Measurements from ENCODE around the gene CALM3. TPM values are rescaled to one million over a fixed set of nuclear protein-coding genes. Genes with fewer than 3 reads are reported as not detected.

CALM3 gene
- total RNA-seq, 1 donor from 2014 or later, result 373 TPM

DNA sequence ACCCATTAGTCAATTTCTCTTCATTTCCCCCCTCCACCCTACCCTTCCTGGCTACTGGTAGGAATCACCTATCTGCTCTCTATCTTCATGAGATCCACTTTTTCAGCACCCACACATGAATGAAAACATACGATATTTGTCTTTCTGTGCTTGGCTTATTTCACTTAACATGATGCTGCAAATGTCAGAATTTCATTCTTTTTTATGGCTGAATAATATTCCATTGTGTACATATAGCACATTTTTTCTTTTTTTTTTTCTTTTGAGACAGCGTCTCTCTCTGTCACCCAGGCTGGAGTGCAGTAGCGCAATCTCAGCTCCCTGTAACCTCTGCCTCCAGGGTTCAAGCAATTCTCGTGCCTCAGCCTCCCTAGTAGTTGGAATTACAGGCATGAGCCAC lies 9.9 kb upstream of the CALM3 start:
- Mint-ChIP-seq H3K27me3 (ENCODE audit: insufficient read depth, low read depth) (peaks cover 2% of the 10 kb centered on the region), H3K4me1 (peaks cover 3% of the 10 kb centered on the region), H3K9me3 (peaks cover 6% of the 10 kb centered on the region), H3K4me3 (no peak overlapping the region), H3K36me3 (no peaks in the 10 kb centered on the region), H3K27ac (no peak overlapping the region)
- Histone ChIP-seq H4K20me1 (ENCODE audit: low read depth) (no peaks in the 10 kb centered on the region), H3K4me3 (no peak overlapping the region), H2AFZ (replicated peaks) (no peak overlapping the region), H3K27ac (no peak overlapping the region), H3K79me2 (ENCODE audit: low read depth) (no peaks in the 10 kb centered on the region), H3K4me1 (no peaks in the 10 kb centered on the region), H3K9me3 (ENCODE audit: low read depth) (no peaks in the 10 kb centered on the region), H3K36me3 (no peaks in the 10 kb centered on the region), H3F3A (ENCODE audit: low read depth) (no peaks in the 10 kb centered on the region), H3K27me3 (no peaks in the 10 kb centered on the region), H3K9ac (no peak overlapping the region), H3K4me2 (no peak overlapping the region)
- DNase-seq (ENCODE audit: low spot score), result no peak
- no peak for TF ChIP-seq EZH2 (IDR thresholded peaks at IDR 0.05)
- TF ChIP-seq, protein P1, sequence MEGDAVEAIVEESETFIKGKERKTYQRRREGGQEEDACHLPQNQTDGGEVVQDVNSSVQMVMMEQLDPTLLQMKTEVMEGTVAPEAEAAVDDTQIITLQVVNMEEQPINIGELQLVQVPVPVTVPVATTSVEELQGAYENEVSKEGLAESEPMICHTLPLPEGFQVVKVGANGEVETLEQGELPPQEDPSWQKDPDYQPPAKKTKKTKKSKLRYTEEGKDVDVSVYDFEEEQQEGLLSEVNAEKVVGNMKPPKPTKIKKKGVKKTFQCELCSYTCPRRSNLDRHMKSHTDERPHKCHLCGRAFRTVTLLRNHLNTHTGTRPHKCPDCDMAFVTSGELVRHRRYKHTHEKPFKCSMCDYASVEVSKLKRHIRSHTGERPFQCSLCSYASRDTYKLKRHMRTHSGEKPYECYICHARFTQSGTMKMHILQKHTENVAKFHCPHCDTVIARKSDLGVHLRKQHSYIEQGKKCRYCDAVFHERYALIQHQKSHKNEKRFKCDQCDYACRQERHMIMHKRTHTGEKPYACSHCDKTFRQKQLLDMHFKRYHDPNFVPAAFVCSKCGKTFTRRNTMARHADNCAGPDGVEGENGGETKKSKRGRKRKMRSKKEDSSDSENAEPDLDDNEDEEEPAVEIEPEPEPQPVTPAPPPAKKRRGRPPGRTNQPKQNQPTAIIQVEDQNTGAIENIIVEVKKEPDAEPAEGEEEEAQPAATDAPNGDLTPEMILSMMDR (IDR thresholded peaks at IDR 0.05), result no peak
- no peak for TF ChIP-seq EZH2phosphoT487 (IDR thresholded peaks at IDR 0.05)

DNA sequence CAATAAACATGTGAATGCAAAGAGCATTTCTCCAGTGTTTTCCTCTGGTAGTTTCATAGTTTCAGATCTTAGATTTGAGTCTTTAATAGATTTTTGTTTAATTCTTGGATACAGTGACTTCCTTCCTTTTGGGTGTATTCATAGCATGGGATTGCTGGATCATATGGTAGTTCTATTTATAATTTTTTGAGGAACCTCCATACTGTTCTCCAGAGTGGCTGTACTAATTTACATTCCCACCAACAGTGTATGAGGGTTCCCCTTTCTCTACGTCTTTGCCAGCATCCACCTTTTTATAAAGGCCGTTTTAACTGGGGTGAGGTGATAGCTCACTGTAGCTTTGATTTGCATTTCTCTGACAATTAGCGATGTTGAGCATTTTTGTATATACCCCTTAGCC lies 9.3 kb upstream of the CALM3 start:
- Histone ChIP-seq H4K20me1 (ENCODE audit: low read depth) (no peaks in the 10 kb centered on the region), H3K4me2 (no peak overlapping the region), H3F3A (ENCODE audit: low read depth) (no peaks in the 10 kb centered on the region), H2AFZ (replicated peaks) (no peak overlapping the region), H3K4me3 (no peak overlapping the region), H3K9me3 (ENCODE audit: low read depth) (no peaks in the 10 kb centered on the region), H3K27me3 (no peaks in the 10 kb centered on the region), H3K36me3 (no peaks in the 10 kb centered on the region), H3K27ac (no peak overlapping the region), H3K9ac (no peak overlapping the region), H3K79me2 (ENCODE audit: low read depth) (no peaks in the 10 kb centered on the region), H3K4me1 (no peaks in the 10 kb centered on the region)
- no peak overlapping the region for H3K4me3 Mint-ChIP-seq
- TF ChIP-seq, protein P1 (IDR thresholded peaks at IDR 0.05), result no peak
- TF ChIP-seq EZH2phosphoT487 (IDR thresholded peaks at IDR 0.05), result no peak
- TF ChIP-seq EZH2 (IDR thresholded peaks at IDR 0.05), result no peak
- DNase-seq (ENCODE audit: low spot score), result no peak
- H3K27me3 Mint-ChIP-seq (ENCODE audit: insufficient read depth, low read depth), result peaks cover 4% of the 10 kb centered on the region
- peaks cover 6% of the 10 kb centered on the region for H3K9me3 Mint-ChIP-seq
- H3K4me1 Mint-ChIP-seq, result peaks cover 3% of the 10 kb centered on the region
- no peaks in the 10 kb centered on the region for H3K36me3 Mint-ChIP-seq
- no peak overlapping the region for H3K27ac Mint-ChIP-seq

DNA sequence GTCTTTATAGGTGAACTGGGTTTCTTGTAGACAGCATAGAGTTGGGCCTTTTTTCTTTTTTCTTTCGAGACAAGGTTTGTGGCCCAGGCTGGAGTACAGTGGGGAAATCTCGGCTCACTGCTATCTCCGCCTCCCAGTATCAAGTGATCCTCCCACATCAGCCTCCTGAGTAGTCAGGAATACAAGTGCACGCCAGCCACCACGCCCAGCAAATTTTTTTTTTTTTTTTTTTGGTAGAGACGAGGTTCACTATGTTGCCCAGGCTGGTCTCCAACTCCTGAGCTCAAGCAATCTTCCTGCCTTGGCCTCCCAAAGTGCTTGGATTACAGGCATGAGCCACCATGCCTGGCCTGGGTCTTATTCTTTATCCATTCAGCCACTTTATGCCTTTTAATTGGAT lies 5.1 kb upstream of the CALM3 start:
- H3F3A ChIP-seq (ENCODE audit: low read depth), result peaks cover 11% of the 10 kb centered on the region
- TF ChIP-seq EZH2 (IDR thresholded peaks at IDR 0.05), result no peak
- no peak for TF ChIP-seq EZH2phosphoT487 (IDR thresholded peaks at IDR 0.05)

DNA sequence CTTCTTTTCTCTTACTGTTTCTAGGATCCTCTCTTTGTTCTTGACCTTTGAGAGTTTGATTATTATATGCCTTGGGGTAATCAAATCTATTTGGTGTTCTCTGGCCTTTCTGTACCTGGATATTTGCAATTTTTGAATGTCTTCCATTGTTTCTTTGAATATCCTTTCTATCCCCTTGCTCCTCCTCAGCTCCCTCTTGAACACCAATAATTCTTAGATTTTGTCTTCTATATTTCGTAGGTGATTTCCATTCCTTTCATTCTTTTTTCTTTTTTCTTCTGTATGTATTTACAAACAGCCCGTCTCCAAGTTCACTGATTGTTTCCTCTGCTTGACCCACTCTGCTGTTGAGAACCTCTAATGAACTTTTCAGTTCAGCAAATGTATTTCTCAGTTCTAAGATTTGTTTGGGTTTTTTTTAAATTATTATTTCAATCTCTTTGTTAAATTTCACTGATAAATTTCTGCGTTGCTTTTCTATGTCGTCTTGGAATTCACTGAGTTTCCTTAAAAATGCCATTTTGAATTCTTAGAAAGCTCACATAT lies 2.7 kb upstream of the CALM3 start:
- Histone ChIP-seq H3K9ac (no peak overlapping the region), H3K4me3 (no peak overlapping the region), H3K4me1 (peaks cover 11% of the 10 kb centered on the region), H3K36me3 (no peaks in the 10 kb centered on the region), H2AFZ (replicated peaks) (no peak overlapping the region), H3F3A (ENCODE audit: low read depth) (peaks cover 15% of the 10 kb centered on the region), H3K79me2 (ENCODE audit: low read depth) (peaks cover 22% of the 10 kb centered on the region), H3K27me3 (no peaks in the 10 kb centered on the region), H3K9me3 (ENCODE audit: low read depth) (no peaks in the 10 kb centered on the region), H3K27ac (no peak overlapping the region), H3K4me2 (no peak overlapping the region), H4K20me1 (ENCODE audit: low read depth) (peaks cover 15% of the 10 kb centered on the region)
- Mint-ChIP-seq H3K4me3 (no peak overlapping the region), H3K9me3 (peaks cover 25% of the 10 kb centered on the region), H3K27ac (no peak overlapping the region), H3K27me3 (ENCODE audit: insufficient read depth, low read depth) (peaks cover 12% of the 10 kb centered on the region), H3K36me3 (peaks cover 5% of the 10 kb centered on the region), H3K4me1 (peaks cover 11% of the 10 kb centered on the region)
- TF ChIP-seq EZH2 (IDR thresholded peaks at IDR 0.05) (no peak), EZH2phosphoT487 (IDR thresholded peaks at IDR 0.05) (no peak)
- TF ChIP-seq, protein P1 (IDR thresholded peaks at IDR 0.05), result no peak
- DNase-seq (ENCODE audit: low spot score), result no peak

More for the DNA sequence above, 5.1 kb upstream of the CALM3 start:
- Mint-ChIP-seq H3K27me3 (ENCODE audit: insufficient read depth, low read depth) (peaks cover 12% of the 10 kb centered on the region), H3K27ac (no peak overlapping the region), H3K9me3 (peaks cover 25% of the 10 kb centered on the region), H3K4me1 (peaks cover 3% of the 10 kb centered on the region), H3K4me3 (no peak overlapping the region), H3K36me3 (peaks cover 5% of the 10 kb centered on the region)
- H3K27ac ChIP-seq, result no peak overlapping the region
- no peaks in the 10 kb centered on the region for H3K27me3 ChIP-seq
- H3K79me2 ChIP-seq (ENCODE audit: low read depth), result no peaks in the 10 kb centered on the region
- no peak overlapping the region for H3K4me2 ChIP-seq
- no peaks in the 10 kb centered on the region for H3K9me3 ChIP-seq (ENCODE audit: low read depth)
- H2AFZ ChIP-seq (replicated peaks), result no peak overlapping the region
- DNase-seq (ENCODE audit: low spot score), result no peak
- H3K36me3 ChIP-seq, result no peaks in the 10 kb centered on the region
- H3K4me3 ChIP-seq, result no peak overlapping the region
- no peak overlapping the region for H3K9ac ChIP-seq
- H4K20me1 ChIP-seq (ENCODE audit: low read depth), result no peaks in the 10 kb centered on the region
- no peaks in the 10 kb centered on the region for H3K4me1 ChIP-seq
